AG04449 (cell line): ENCODE results near the gene IFT172.

Experiments used
- CTCF ChIA-PET: fragments of 350-600 bp; formaldehyde crosslinking; extraction: SDS; loops from one replicate; lab custom pipeline; 2021; ENCODE audit warnings: antibody characterized with exemption; lab: Yijun Ruan, JAX
- POLR2A ChIA-PET: fragments of 400-600, 350-600 bp; formaldehyde crosslinking; extraction: SDS; loops from one replicate; lab custom pipeline; 2020; ENCODE audit warnings: antibody characterized with exemption, inconsistent platforms; lab: Yijun Ruan, JAX
- DNase-seq: peaks from one replicate; pipeline ENCODE4 v3.0.0-alpha.2; 2010; ENCODE audit warnings: low read depth, low spot score
- H3K4me3 ChIP-seq: 2 replicates; pipeline ENCODE4 v1.5.1; 2011; ENCODE audit warnings: low read depth, mild to moderate bottlenecking, control low read depth, low read length
- CTCF ChIP-seq: IDR thresholded peaks from one replicate; pipeline ENCODE4 v1.5.1; 2011; ENCODE audit warnings: mild to moderate bottlenecking, moderate library complexity, low read length, control low read depth, inconsistent platforms; ENCODE audit not compliant: insufficient read depth; ENCODE audit errors: missing control alignments

The IFT172 gene

GRCh38 chr2:27448381-27448780 is 41.2 kb downstream of the IFT172 start:
- POLR2A ChIA-PET, result no interaction called here
- no peak overlapping the region for H3K4me3 ChIP-seq
- DNase-seq, result no peak
- CTCF ChIA-PET, result interaction anchor here (0.9 to 2.6 kb wide), 3 partner anchors 18 to 22 kb away, joined by 3 to 10 read pairs (median 3); no protein-coding TSS in a partner anchor
- TF ChIP-seq CTCF, result no peak

GRCh38 chr2:27446057-27446456 is 43.5 kb downstream of the IFT172 start:
- H3K4me3 ChIP-seq, result no peak overlapping the region
- TF ChIP-seq CTCF, result no peak
- POLR2A ChIA-PET, result interaction anchor here (1.2 kb wide), 1 partner anchor 36 kb away, joined by 3 read pairs; the partner anchor contains the start of gene PPM1G
- DNase-seq, result no peak
- CTCF ChIA-PET, result interaction anchor here (1.4 to 2.6 kb wide), 2 partner anchors 7 to 16 kb away, joined by 3 to 10 read pairs; no protein-coding TSS in a partner anchor

- TF ChIP-seq CTCF, result no peak
Measured at GRCh38 chr2:27445615-27446014, 43.9 kb downstream of the IFT172 start.

GRCh38 chr2:27445155-27445554 is 44.4 kb downstream of the IFT172 start:
- TF ChIP-seq CTCF, result no peak
- ChIA-PET CTCF (interaction anchor here (1.4 kb wide), 1 partner anchor 8 kb away, joined by 3 read pairs; no protein-coding TSS in a partner anchor), POLR2A (no interaction called here)
- H3K4me3 ChIP-seq, result no peak overlapping the region
- no peak for DNase-seq

More at GRCh38 chr2:27445615-27446014, 43.9 kb downstream of the IFT172 start:
- no peak overlapping the region for H3K4me3 ChIP-seq
- ChIA-PET POLR2A (interaction anchor here (1.2 kb wide), 1 partner anchor 36 kb away, joined by 3 read pairs; the partner anchor contains the start of gene PPM1G), CTCF (interaction anchor here (1.4 to 2.6 kb wide), 2 partner anchors 8 to 16 kb away, joined by 3 to 10 read pairs; no protein-coding TSS in a partner anchor)
- DNase-seq, result no peak

GRCh38 chr2:27442920-27443282 is 46.6 kb downstream of the IFT172 start:
- POLR2A ChIA-PET, result no interaction called here
- TF ChIP-seq CTCF, result no peak
- no peak overlapping the region for H3K4me3 ChIP-seq

GRCh38 chr2:27441958-27442919 is 47.3 kb downstream of the IFT172 start, which contains the start of gene KRTCAP3:
Gene KRTCAP3, plus strand, starts transcription at chr2:27442381. Its CDS starts 32 bp downstream, at chr2:27442413.
- TF ChIP-seq CTCF, result no peak
- ChIA-PET CTCF (interaction anchor here (1.2 kb wide), 1 partner anchor 12 kb away, joined by 4 read pairs; no protein-coding TSS in a partner anchor), POLR2A (interaction anchor here (2.2 kb wide), 1 partner anchor 13 kb away, joined by 17 read pairs; the partner anchor contains the start of gene NRBP1)
- no peak for DNase-seq
- H3K4me3 ChIP-seq, result no peak within 1 kb of the TSS

More at GRCh38 chr2:27442920-27443282, 46.6 kb downstream of the IFT172 start:
- CTCF ChIA-PET, result no interaction called here
- no peak for DNase-seq
